Glutamatergic neuron (in vitro differentiated cells): ENCODE data around the gene RPS6KC1. TPM values are rescaled to one million over a fixed set of nuclear protein-coding genes. Genes with fewer than 3 reads are reported as not detected.
A peak's percentile ranks its signal among the peaks of the same experiment; 100 is the strongest.

Experiments used
- DNase-seq: peaks from one replicate; pipeline ENCODE4 v3.0.0; 2022
- H3K27ac Mint-ChIP-seq: one replicate; pipeline ENCODE4 v1.8.0; 2020; ENCODE audit warnings: mild to moderate bottlenecking, mixed read lengths, inconsistent platforms; ENCODE audit not compliant: unreplicated experiment
- H3K27me3 Mint-ChIP-seq: one replicate; pipeline ENCODE4 v1.8.0; 2020; ENCODE audit warnings: mild to moderate bottlenecking, moderate library complexity, mixed read lengths, inconsistent platforms; ENCODE audit not compliant: unreplicated experiment
- H3K36me3 Mint-ChIP-seq: one replicate; pipeline ENCODE4 v1.8.0; 2020; ENCODE audit warnings: mild to moderate bottlenecking, mixed read lengths, inconsistent platforms; ENCODE audit not compliant: unreplicated experiment
- H3K4me1 Mint-ChIP-seq: one replicate; pipeline ENCODE4 v1.8.0; 2020; ENCODE audit warnings: mild to moderate bottlenecking, low read depth, mixed read lengths, inconsistent platforms; ENCODE audit not compliant: unreplicated experiment
- H3K4me3 Mint-ChIP-seq: one replicate; pipeline ENCODE4 v1.8.0; 2020; ENCODE audit warnings: mild to moderate bottlenecking, mixed read lengths, inconsistent platforms; ENCODE audit not compliant: unreplicated experiment
- H3K9me3 Mint-ChIP-seq: one replicate; pipeline ENCODE4 v1.8.0; 2020; ENCODE audit warnings: mild to moderate bottlenecking, moderate library complexity, mixed read lengths, inconsistent platforms; ENCODE audit not compliant: unreplicated experiment
- CTCF ChIP-seq: fragments of 200-600 bp; sonication (generic); IDR thresholded peaks from one replicate; pipeline ENCODE4 v1.5.0; 2021; ENCODE audit not compliant: partially characterized antibody, unreplicated experiment
- total RNA-seq: library from RNA; stranded (reverse); fragmentation: NEBNext Ultra II Directional; extraction: Animal tissue kit (Norgen Biotek cat#: 25700); gene quantifications from one replicate; pipeline ENCODE4 v1.2.1, GENCODE V29; 2021; ENCODE audit not compliant: unreplicated experiment

The RPS6KC1 gene
- total RNA-seq, 1 donor from 2014 or later: 23.9 TPM

- no peak overlapping the region for H3K27ac Mint-ChIP-seq
- TF ChIP-seq CTCF: no peak
- H3K9me3 Mint-ChIP-seq: no peaks in the 10 kb centered on the region
- no peak for DNase-seq
- H3K4me3 Mint-ChIP-seq: no peak overlapping the region
- H3K4me1 Mint-ChIP-seq: peaks cover 5% of the 10 kb centered on the region
- H3K27me3 Mint-ChIP-seq: peaks cover 2% of the 10 kb centered on the region
- no peaks in the 10 kb centered on the region for H3K36me3 Mint-ChIP-seq
Measured at GRCh38 chr1:213284626-213285025, 233.6 kb downstream of the RPS6KC1 start.

GRCh38 chr1:213286235-213286634 is 235.2 kb downstream of the RPS6KC1 start:
- no peak overlapping the region for H3K27ac Mint-ChIP-seq
- DNase-seq: no peak
- H3K27me3 Mint-ChIP-seq: peaks cover 2% of the 10 kb centered on the region
- H3K36me3 Mint-ChIP-seq: no peaks in the 10 kb centered on the region
- peak; percentile 27 for TF ChIP-seq CTCF
- H3K9me3 Mint-ChIP-seq: no peaks in the 10 kb centered on the region
- H3K4me3 Mint-ChIP-seq: no peak overlapping the region
- peaks cover 5% of the 10 kb centered on the region for H3K4me1 Mint-ChIP-seq

- no peaks in the 10 kb centered on the region for H3K9me3 Mint-ChIP-seq
- no peak for TF ChIP-seq CTCF
- H3K27ac Mint-ChIP-seq: no peak overlapping the region
- H3K36me3 Mint-ChIP-seq: no peaks in the 10 kb centered on the region
- peaks cover 2% of the 10 kb centered on the region for H3K27me3 Mint-ChIP-seq
- DNase-seq: no peak
- H3K4me1 Mint-ChIP-seq: no peaks in the 10 kb centered on the region
- no peak overlapping the region for H3K4me3 Mint-ChIP-seq
Measured at GRCh38 chr1:213287987-213288386, 236.9 kb downstream of the RPS6KC1 start.

- Mint-ChIP-seq H3K4me1 (no peaks in the 10 kb centered on the region), H3K36me3 (peaks cover 3% of the 10 kb centered on the region), H3K9me3 (no peaks in the 10 kb centered on the region), H3K4me3 (no peak overlapping the region), H3K27me3 (peaks cover under 1% of the 10 kb centered on the region), H3K27ac (no peak overlapping the region)
- no peak for TF ChIP-seq CTCF
- no peak for DNase-seq
Measured at GRCh38 chr1:213291526-213291925, 240.5 kb downstream of the RPS6KC1 start.

GRCh38 chr1:213292614-213293013 is 241.6 kb downstream of the RPS6KC1 start:
- no peak overlapping the region for H3K4me3 Mint-ChIP-seq
- DNase-seq: no peak
- TF ChIP-seq CTCF: no peak
- H3K27ac Mint-ChIP-seq: no peak overlapping the region
- H3K9me3 Mint-ChIP-seq: no peaks in the 10 kb centered on the region
- peaks cover 5% of the 10 kb centered on the region for H3K36me3 Mint-ChIP-seq
- H3K27me3 Mint-ChIP-seq: peaks cover 2% of the 10 kb centered on the region
- H3K4me1 Mint-ChIP-seq: no peaks in the 10 kb centered on the region
